IPS-18a (cell line): ENCODE data around the gene TOMM20L.
"Not testable (repeated sequence)": the region's sequence is repeated elsewhere in the genome, so short reads cannot be mapped to it uniquely, and the experiment has no call there.

Experiments used
- H3K27ac ChIP-seq: one replicate; pipeline ENCODE4 v1.5.1; 2013; ENCODE audit warnings: low read length
- H3K27me3 ChIP-seq: one replicate; pipeline ENCODE4 v1.6.1; 2013; ENCODE audit warnings: mild to moderate bottlenecking, low read length; ENCODE audit not compliant: control insufficient read depth, insufficient read depth
- H3K36me3 ChIP-seq: one replicate; pipeline ENCODE4 v1.6.1; 2013; ENCODE audit warnings: low read depth, low read length; ENCODE audit not compliant: control insufficient read depth
- H3K4me1 ChIP-seq: one replicate; pipeline ENCODE4 v1.6.1; 2013; ENCODE audit warnings: low read depth, low read length; ENCODE audit not compliant: control insufficient read depth
- H3K4me3 ChIP-seq: one replicate; pipeline ENCODE4 v1.5.1; 2013; ENCODE audit warnings: low read length
- H3K9ac ChIP-seq: one replicate; pipeline ENCODE4 v1.6.1; 2013; ENCODE audit warnings: mild to moderate bottlenecking, low read length, moderate library complexity
- H3K9me3 ChIP-seq: one replicate; pipeline ENCODE4 v1.6.1; 2013; ENCODE audit warnings: low read depth, low read length; ENCODE audit not compliant: control insufficient read depth

Gene TOMM20L

DNA sequence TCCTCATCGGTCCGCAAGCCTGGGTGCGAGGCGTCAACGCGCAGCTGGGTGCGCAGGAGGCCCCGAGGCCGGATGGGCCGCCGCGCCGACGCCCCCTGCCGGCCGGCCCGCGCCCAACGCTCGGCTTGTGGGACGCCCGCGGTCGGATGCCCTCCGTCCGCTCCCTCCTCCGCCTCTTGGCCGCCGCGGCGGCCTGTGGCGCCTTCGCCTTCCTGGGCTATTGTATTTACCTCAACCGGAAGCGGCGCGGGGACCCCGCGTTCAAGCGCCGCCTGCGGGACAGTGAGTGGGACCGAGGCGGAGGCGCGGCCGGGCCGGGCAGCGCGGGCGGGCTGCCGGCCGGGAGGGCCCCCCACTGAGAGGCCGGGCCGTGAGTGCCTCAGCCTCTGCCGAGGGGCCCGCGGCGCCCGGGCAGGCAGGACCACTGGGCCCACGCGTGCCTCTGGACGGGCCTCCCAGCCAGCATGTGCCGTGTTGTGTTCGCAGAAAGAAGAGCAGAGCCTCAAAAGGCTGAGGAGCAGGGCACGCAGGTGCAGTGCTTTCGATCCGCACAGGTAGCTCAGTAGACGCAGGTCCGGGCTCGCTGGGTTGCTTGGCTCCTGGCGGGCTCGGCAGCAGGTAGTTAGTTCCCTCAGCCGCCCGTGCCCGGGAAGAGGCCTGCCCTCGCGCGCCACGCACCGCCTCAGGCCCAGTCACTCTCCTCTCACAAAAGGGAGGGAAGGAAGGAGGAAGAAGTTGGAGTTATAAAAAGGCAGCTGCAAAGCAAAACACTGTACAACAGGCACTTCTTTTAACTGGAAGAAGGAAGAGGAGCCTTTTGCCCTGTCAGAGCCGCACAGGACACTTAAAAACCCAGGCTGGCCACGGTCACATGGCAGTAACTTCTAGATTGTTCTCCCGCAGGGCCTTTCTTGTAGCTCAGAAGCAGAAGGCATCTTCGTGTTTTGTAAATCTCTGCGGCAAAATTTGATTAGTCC is at the start of gene TOMM20L:
Gene TOMM20L, plus strand, starts transcription at position 119 of the 977 bp plus-strand sequence. Its CDS starts 28 bp downstream, at position 147.
- no peak within 1 kb of the TSS for H3K27ac ChIP-seq
- H3K36me3 ChIP-seq = no peaks in the 10 kb centered on the region
- no peaks in the 10 kb centered on the region for H3K9me3 ChIP-seq
- peak within 1 kb of the TSS; percentile 58 for H3K4me3 ChIP-seq
- peaks cover 11% of the 10 kb centered on the region for H3K4me1 ChIP-seq
- peaks cover 30% of the 10 kb centered on the region for H3K27me3 ChIP-seq
- H3K9ac ChIP-seq = peak within 1 kb of the TSS; percentile 70

DNA sequence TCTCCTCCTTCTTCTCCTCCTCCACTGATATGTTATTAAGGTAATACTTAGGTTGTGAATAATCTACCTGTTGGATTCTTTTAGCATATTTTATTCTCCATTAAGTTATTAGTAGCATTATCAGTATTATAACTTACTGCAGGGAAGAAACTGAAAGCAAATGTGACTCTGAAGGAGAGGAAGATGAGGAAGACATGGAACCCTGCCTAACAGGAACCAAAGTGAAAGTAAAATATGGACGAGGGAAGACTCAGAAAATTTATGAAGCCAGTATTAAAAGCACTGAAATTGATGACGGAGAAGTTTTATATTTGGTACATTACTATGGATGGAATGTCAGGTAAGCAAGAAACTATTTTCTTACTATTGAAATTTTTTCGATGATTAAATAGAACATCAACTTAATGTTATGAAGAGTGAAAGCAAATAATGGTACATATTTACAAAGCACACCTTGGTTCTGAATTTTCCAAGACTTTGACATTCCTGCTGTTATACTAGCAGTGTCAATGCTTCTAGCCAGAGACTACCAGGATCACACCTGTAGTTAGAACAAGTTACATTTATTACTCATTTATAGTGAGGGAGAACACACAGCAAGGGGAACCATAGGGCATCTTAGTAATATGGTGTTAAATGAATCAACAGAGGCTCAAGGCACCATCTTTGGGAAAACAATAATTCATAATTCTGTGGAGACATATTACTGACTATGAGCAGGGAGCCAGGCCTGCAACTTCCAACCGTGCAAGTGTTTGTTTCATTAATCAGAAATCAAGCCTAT is 42.0 kb upstream of the TOMM20L start:
- peaks cover 35% of the 10 kb centered on the region for H3K36me3 ChIP-seq
- no peak overlapping the region for H3K27ac ChIP-seq
- H3K4me3 ChIP-seq = no peak overlapping the region
- no peaks in the 10 kb centered on the region for H3K9me3 ChIP-seq
- no peaks in the 10 kb centered on the region for H3K4me1 ChIP-seq
- no peaks in the 10 kb centered on the region for H3K27me3 ChIP-seq
- no peak overlapping the region for H3K9ac ChIP-seq

DNA sequence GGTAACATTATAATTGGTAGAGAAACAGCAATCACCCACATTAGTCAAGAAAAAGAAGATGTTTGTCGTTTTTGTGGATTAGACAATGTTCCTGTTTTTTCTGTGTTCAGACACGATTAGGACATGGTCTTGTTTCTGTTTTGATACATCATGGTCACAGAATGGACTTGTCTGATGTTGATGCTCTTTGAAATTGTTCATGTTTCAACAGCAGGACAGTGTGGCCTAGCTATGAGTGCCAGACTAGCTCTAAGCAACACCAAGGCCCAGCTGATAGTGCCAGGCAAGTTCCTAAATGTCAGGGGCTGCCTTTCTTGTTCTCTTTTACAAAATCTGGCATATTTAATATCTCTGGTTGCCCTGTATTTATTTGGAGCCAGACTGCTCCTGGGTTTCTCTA is 40.9 kb upstream of the TOMM20L start:
- H3K4me1 ChIP-seq = no peaks in the 10 kb centered on the region
- no peak overlapping the region for H3K4me3 ChIP-seq
- no peak overlapping the region for H3K27ac ChIP-seq
- H3K36me3 ChIP-seq = peaks cover 38% of the 10 kb centered on the region
- H3K27me3 ChIP-seq = no peaks in the 10 kb centered on the region
- H3K9ac ChIP-seq = no peak overlapping the region
- no peaks in the 10 kb centered on the region for H3K9me3 ChIP-seq

DNA sequence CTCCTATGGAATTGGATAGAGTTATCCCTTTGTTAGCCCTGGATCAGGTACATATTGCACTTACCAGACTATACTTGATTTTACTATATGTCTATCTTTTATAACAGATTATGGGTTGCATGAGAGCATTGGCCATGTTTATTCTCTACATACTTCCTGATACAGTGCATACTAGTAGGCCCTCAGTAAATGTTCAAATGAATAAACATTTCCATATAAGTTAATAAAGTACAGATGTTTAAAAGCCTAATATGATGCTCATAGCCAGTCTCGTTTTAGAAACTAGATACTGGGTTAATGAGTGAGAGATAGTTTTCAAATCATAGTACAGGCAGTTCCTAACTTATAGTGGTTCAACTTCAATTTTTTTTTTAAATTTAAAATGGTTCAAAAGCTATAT is 39.5 kb upstream of the TOMM20L start:
- H3K27ac ChIP-seq = no peak overlapping the region
- peaks cover 44% of the 10 kb centered on the region for H3K36me3 ChIP-seq

DNA sequence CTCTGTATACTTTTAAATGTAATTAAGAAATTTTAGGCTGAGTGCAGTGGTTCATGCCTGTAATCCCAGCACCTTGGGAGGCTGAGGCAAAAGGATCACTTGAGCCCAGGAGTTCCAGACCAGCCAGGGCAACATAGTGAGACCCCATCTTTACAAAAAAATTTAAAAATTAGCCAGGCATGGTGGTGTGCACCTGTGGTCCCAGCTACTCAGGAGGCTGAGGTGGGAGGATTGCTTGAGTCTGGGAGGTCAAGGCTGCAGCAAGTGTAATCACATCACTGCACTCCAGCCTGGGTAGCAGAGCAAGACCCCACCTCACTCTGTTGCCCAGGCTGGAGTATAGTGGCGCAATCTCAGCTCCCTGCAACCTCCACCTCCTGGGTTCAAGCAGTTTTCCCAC is 33.5 kb upstream of the TOMM20L start:
- not testable (repeated sequence) for H3K4me3 ChIP-seq, H3K4me1 ChIP-seq, H3K9ac ChIP-seq, H3K27me3 ChIP-seq, H3K9me3 ChIP-seq, H3K27ac ChIP-seq
- peaks cover 47% of the 10 kb centered on the region for H3K36me3 ChIP-seq

More for the DNA sequence above, 39.5 kb upstream of the TOMM20L start:
- Histone ChIP-seq H3K4me3 (no peak overlapping the region), H3K27me3 (no peaks in the 10 kb centered on the region), H3K9me3 (no peaks in the 10 kb centered on the region), H3K4me1 (no peaks in the 10 kb centered on the region), H3K9ac (no peak overlapping the region)

DNA sequence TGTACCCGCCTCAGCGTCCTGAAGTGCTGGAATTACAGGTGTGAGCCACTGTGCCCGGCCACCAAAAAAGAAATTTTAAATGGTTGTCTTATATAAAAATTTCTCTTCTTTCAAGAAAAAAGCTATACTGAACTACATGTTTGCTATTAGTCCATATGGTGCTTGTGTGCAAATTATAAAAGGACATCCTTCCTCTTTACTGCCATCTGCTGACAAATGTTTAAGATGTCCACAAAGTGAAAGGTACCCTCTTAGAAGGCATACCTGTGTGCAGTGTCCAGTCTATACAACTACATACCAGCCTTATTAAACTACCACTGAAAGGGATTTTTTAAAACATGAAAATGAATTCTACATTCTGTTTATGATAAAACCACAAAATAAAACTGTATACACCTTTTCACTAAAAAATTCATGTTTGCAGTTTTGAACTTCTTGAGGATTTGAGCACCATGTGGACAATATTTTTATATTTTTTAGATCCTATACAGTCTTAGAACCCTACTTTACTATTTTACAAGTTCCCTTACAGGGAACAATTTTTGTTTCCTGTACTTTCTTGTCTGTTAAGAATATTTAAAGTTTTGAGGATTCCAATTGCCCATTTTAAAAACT is 32.8 kb upstream of the TOMM20L start:
- peaks cover 53% of the 10 kb centered on the region for H3K36me3 ChIP-seq
- H3K4me3 ChIP-seq = no peak overlapping the region
- no peaks in the 10 kb centered on the region for H3K4me1 ChIP-seq
- no peaks in the 10 kb centered on the region for H3K27me3 ChIP-seq
- no peaks in the 10 kb centered on the region for H3K9me3 ChIP-seq
- no peak overlapping the region for H3K9ac ChIP-seq
- no peak overlapping the region for H3K27ac ChIP-seq

DNA sequence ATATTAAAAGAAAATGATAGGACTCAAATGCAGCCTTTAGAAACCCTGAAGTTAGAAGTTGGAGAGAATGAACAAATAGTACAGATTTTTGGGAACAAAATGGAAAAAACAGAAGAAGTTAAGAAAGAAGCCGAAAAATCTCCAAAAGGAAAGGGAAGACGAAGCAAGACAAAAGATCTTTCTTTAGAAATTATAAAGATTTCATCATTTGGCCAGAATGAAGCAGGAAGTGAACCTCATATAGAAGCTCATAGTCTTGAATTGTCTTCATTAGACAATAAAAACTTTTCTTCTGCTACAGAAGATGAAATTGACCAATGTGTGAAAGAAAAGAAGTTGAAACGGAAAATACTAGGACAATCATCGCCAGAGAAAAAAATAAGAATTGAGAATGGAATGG is 31.4 kb upstream of the TOMM20L start:
- Histone ChIP-seq H3K4me3 (no peak overlapping the region), H3K27ac (no peak overlapping the region), H3K36me3 (peaks cover 55% of the 10 kb centered on the region), H3K9me3 (no peaks in the 10 kb centered on the region), H3K27me3 (no peaks in the 10 kb centered on the region), H3K9ac (no peak overlapping the region), H3K4me1 (no peaks in the 10 kb centered on the region)

DNA sequence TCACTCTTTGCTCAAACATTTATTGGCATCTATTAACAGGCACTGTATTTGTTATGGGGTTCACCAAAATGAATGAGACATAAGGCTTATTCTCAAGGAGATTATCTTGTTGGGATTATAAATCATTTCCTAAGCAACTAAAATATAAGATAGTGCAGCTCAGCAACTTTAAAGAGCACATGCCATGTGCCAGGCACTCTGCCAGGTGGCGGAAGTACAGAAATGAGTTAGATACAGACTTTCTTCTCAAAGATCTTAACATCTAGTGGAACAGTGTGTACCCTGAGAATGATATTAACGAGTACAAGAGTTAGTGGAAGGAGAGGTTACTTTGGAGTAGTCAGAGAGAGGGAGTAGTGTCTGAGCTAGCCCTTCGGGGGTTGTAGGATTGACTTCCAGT is 28.4 kb upstream of the TOMM20L start:
- Histone ChIP-seq H3K4me3 (no peak overlapping the region), H3K27me3 (no peaks in the 10 kb centered on the region), H3K27ac (no peak overlapping the region), H3K4me1 (no peaks in the 10 kb centered on the region), H3K9ac (no peak overlapping the region), H3K36me3 (peaks cover 47% of the 10 kb centered on the region), H3K9me3 (no peaks in the 10 kb centered on the region)

DNA sequence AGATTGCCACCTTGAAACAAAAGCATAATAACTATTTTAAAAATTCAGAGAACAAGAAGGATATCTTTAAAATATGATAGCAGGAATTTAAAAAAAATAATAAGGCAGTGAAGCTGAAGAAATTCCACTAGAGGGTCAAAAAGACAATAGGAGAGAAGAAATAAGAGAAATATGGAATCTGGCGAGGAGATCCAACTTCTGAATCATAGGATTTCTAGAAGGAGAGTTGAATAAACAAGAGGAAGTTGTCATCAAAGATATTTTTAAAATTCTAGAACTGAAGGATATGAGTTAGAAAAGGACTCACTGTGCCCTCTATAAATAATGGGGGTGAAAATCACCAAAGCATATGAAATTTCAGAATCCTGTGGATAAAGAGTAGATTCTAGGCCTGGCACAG is 26.8 kb upstream of the TOMM20L start:
- Histone ChIP-seq H3K9ac (no peak overlapping the region), H3K4me3 (no peak overlapping the region), H3K27me3 (no peaks in the 10 kb centered on the region), H3K4me1 (no peaks in the 10 kb centered on the region), H3K36me3 (peaks cover 53% of the 10 kb centered on the region), H3K27ac (no peak overlapping the region), H3K9me3 (no peaks in the 10 kb centered on the region)

DNA sequence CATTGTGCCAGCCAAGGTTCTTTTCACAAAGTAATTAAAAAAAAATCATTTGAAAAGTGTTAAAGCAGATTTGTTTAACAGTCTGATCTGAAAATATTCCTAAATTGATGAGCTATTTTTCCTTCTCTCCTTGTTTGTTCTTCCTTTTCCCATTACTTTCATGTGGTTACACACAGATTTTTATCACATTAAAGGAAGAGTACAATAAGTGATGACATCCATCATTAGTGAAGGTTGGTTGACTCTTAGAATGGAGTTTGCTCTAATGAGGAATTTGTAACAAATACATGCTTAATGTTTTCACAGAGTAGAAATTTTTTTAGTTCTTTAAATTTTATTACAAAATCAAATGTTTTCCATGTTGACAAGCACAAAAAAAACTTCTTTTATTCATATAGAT is 18.9 kb upstream of the TOMM20L start:
- no peak overlapping the region for H3K27ac ChIP-seq
- no peaks in the 10 kb centered on the region for H3K27me3 ChIP-seq
- H3K4me1 ChIP-seq = no peaks in the 10 kb centered on the region
- no peaks in the 10 kb centered on the region for H3K9me3 ChIP-seq
- peaks cover 11% of the 10 kb centered on the region for H3K36me3 ChIP-seq
- H3K4me3 ChIP-seq = no peak overlapping the region
- H3K9ac ChIP-seq = no peak overlapping the region

DNA sequence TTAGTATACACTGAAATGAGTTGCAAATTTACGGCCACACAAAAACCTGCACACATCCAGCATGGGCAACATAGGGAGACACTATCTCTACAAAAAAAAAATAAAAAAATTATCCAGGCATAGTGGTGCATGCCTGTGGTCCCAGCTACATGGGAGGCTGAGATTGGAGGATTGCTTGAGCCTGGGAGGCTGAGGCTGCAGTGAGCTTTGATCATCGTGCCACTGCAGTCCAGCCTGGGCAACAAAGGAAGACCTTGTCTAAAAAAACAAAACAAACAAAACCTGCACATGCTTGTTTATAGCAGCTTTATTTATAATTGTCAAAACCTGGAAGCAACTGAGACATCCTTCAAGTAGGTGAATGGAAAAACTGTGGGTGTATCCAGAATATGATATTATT is 4.9 kb upstream of the TOMM20L start:
- Histone ChIP-seq H3K27ac (no peak overlapping the region), H3K36me3 (no peaks in the 10 kb centered on the region), H3K27me3 (peaks cover 12% of the 10 kb centered on the region), H3K9ac (no peak overlapping the region), H3K4me1 (no peaks in the 10 kb centered on the region), H3K9me3 (no peaks in the 10 kb centered on the region), H3K4me3 (no peak overlapping the region)
